VCaP (cell line): Measurements from ENCODE around the gene PROC.
A peak's percentile ranks its signal among the peaks of the same experiment; 100 is the strongest.

Experiments used
- H3K27ac ChIP-seq: fragments of 450-650 bp; 2 replicates; pipeline ENCODE4 v1.5.1; 2017
- TF ChIP-seq, protein P1 (sequence below): fragments of 450-650 bp; conservative IDR thresholded peaks from 2 replicates; pipeline ENCODE4 v1.5.1; 2017; ENCODE audit warnings: mild to moderate bottlenecking, moderate library complexity

Gene PROC

DNA sequence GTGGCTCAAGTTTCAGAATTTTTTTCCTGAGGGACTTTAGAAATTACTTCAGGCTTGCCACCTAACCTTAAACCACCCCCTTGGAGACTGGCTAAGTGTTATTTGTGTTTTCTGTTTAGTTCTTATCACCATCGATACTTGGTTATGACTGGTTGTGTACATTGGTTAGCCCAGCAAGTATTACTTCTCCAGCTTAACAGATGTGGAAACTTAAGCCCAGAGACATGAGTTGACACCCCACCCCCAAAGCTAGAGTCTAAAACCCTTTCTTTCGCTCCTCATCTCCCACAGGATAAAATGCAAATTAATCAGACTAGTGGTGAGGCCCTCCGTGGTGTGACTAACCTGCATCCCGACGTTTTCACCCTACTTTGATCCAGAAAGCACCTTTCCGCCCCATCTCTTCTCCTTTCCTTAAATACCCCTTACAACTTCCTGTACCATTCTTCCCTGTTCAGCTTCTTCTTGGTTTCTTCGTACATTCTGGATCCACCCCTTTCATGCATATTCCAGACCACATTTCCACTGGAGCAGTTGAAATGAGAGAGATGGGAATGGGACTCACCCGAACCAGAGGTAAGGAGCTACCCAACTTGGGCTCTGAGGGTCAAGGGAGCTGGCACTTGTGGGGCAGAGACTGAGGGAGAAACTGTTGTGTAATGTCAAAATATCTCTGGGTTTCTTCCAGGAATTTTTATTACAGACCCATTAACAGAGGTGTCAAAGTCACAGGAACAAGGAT lies 29.6 kb upstream of the PROC start:
- TF ChIP-seq, protein P1, sequence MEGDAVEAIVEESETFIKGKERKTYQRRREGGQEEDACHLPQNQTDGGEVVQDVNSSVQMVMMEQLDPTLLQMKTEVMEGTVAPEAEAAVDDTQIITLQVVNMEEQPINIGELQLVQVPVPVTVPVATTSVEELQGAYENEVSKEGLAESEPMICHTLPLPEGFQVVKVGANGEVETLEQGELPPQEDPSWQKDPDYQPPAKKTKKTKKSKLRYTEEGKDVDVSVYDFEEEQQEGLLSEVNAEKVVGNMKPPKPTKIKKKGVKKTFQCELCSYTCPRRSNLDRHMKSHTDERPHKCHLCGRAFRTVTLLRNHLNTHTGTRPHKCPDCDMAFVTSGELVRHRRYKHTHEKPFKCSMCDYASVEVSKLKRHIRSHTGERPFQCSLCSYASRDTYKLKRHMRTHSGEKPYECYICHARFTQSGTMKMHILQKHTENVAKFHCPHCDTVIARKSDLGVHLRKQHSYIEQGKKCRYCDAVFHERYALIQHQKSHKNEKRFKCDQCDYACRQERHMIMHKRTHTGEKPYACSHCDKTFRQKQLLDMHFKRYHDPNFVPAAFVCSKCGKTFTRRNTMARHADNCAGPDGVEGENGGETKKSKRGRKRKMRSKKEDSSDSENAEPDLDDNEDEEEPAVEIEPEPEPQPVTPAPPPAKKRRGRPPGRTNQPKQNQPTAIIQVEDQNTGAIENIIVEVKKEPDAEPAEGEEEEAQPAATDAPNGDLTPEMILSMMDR, result no peak
- peak overlapping the region; percentile 99 for H3K27ac ChIP-seq

DNA sequence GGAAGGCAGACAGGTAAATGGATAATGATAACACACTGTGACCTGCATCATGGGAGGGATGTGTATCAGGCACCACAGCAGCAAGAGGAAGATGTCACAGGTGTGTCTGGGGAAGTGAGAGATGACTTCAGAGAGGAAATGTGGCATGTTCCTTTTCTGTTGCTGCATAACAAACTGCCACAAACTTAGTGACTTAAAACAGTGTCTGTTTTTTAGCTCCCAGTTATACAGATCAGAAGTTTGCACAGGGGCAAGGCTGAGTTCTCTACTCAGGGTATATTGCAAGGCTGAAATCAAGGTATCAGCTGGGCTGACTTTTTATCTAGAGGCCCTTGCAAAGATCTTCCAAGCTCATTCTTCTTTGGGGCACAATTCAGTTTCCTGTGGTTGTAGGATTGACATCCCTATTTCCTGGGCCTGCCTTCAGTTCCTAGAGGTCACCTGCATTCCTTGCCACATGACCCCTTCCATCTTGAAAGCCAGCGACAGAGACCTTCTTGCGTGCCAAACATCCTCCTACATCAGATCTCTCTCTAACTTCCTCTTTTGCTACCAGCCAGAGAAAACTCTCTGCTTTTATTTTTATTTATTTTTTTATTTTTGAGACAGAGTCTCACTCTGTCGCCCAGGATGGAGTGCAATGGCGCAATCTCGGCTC lies 28.3 kb upstream of the PROC start:
- H3K27ac ChIP-seq, result no peak overlapping the region

DNA sequence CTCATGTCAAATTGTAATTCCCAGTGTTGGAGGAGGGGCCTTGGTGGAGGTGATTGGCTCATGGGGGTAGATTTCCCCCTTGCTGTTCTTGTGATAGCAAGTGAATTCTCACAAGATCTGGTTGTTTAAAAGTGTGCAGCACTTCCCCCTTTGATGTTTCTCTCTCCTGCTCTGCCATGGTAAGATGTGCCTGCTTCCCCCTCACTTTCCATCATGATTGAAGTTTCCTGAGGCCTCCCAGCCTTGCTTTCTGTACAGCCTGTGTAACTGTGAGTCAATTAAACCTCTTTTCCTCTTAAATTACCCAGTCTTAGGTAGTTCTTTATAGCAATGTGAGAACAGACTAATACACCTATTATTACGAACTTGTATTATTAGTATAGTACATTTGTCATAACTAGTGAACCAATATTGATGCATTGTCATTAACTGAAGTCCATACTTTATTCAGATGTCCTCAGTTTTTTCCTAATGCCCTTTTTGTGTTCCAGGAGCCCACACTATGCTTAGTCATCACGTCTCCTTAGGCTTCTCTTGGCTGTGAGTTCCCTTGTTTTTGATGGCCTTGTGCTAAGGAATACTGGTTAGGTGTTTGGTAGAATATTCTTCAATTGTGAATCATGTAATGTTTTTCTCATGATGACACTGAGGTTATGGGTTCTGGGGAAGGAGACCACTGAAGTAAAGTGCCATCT lies 25.9 kb upstream of the PROC start:
- H3K27ac ChIP-seq, result no peak overlapping the region

More for the DNA sequence above, 28.3 kb upstream of the PROC start:
- TF ChIP-seq, protein P1, result no peak

DNA sequence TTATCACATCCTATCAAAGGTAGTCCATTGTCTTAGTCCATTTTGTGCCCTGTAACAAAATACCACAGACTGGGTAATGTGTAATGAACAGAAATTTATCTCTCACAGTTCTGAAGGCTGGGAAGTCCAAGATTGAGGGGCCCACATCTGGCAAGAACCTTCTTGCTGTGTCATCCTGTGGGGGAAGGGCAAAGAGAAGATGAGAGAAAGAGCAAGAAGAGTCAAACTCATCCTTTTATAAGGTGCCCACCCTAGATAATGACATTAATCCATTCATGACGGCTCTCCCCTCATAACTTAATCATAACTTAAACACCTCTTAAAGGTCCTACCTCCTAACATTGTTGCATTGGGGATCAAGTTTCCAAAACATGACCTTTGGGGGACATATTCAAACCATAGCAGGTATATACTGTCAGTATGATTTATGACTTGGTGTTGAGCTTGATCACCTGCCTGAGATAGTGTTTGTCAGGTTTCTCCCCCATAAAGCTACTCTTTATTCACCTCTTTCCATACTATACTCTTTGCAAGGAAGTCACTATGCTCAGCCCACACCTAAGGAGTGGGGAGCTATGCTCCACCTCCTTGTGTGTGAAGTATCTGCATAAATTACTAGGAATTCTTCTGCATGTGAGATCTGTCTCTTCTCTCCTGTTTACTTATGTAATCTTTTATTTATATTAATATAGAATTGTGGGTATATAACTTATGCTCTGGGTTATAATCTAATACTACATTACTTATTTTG lies 25.2 kb upstream of the PROC start:
- TF ChIP-seq, protein P1, result no peak

More for the DNA sequence above, 25.9 kb upstream of the PROC start:
- TF ChIP-seq, protein P1, result no peak

DNA sequence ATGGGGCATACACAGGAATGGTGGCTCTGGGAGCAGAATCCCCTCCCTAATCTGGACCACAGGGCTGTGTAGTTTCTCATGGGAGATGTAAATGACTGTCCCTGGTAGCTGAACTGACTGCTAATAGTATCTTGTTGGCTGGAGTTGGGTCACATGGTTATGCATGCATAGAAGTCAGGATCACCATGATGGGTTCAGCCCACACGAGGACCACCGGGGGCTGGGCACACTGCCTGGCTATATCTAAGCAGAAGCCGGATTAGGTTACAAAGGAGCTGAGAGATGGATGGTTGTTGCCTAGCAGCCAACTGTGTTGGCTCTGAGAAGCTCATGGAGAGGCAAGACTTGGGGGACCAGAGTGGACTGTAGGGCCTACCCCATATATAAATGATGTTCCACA lies 23.7 kb upstream of the PROC start:
- no peak overlapping the region for H3K27ac ChIP-seq
- TF ChIP-seq, protein P1, result no peak

More for the DNA sequence above, 25.2 kb upstream of the PROC start:
- no peak overlapping the region for H3K27ac ChIP-seq

DNA sequence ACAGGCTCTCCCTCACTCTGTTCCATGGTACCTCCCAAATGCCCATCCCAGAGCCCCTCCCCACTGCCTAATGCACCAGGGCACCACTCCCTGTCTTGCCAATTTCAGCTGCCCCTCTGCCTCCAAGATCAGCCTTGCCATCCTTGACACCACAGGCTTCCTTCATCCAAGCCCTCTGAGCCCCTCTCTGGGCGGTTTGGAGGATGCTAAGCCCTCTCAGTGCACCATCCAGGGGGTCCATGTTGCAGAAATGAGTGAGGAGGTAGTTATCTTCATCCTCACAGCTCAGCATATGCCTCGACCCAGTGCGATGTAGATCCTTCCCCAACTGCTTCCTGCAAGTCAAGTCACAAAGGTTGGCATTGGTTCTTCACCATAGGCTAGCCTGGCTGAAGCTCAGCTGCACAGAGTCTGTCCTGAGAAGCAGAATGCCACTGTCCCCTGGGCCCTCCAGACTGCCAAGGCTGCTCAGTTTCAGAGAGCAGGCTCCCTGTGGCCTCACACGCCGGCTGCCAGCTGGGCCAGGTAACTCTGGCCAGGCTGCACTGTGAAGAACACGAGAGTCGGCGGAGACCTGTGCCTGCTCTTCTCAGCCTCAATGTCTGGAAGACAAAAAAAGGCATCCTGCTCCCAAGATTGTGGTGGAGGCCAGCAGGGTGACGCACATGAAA lies 20.5 kb upstream of the PROC start:
- H3K27ac ChIP-seq, result no peak overlapping the region
- TF ChIP-seq, protein P1, result no peak
